ENCODE measurements around the gene IL25. TPM values are rescaled to one million over a fixed set of nuclear protein-coding genes. Genes with fewer than 3 reads are reported as not detected.

Gene IL25
- total and polyA plus RNA-seq, 2 of the 13 experiments (the other 11 are each of a cell fraction or from before 2014, with no cell fraction given), result not detected

- TF ChIP-seq ZNF343 (CRISPR knock-in tag; IDR thresholded peaks at IDR 0.05), result 0 out of 2 replicates have a peak, but pooled peaks have one; percentile 34
- no peak for TF ChIP-seq PAX8 (CRISPR knock-in tag; IDR thresholded peaks at IDR 0.05; ENCODE audit: borderline replicate concordance)
- peak; percentile 56; the same call in 1 of the 2 replicates for TF ChIP-seq MTA1 (CRISPR knock-in tag; IDR thresholded peaks at IDR 0.05; ENCODE audit: borderline replicate concordance)
- no peak for TF ChIP-seq ZNF10 (CRISPR knock-in tag; IDR thresholded peaks at IDR 0.05; ENCODE audit: borderline replicate concordance, low read depth)
Measured at GRCh38 chr14:23358553-23359166, 13.9 kb upstream of the IL25 start (continued).

GRCh38 chr14:23359167-23359626, 13.4 kb upstream of the IL25 start:
- in situ Hi-C loops (cut with HindIII; ENCODE audit: extremely low pct_ligation_motif_present, low pct_unique_long_range_greater_than_20kb), result no loop called here
- no peak overlapping the region for H3K27ac ChIP-seq (ENCODE audit: extremely low read length, insufficient read depth, low read length)
- intact Hi-C loops (cut with micrococcal nuclease; ENCODE audit: unreplicated experiment), result no loop called here
- H2AFZ ChIP-seq (ENCODE audit: low read length), result no peak overlapping the region
- H3K36me3 ChIP-seq (replicated peaks in 1 of 2; ENCODE audit: control insufficient read depth in 1 of 2, insufficient read depth in 2 of 2, low read length in 2 of 2), result no peaks in the 10 kb centered on the region
- H3K79me2 ChIP-seq (ENCODE audit: insufficient read depth, low read length), result no peaks in the 10 kb centered on the region
- WGBS (ENCODE audit: low lambda C conversion rate), result 18% methylated on average over 11 of the region's 11 CpGs
- FAIRE-seq (no peak), ATAC-seq (peak; percentile 37), DNase-seq (ENCODE audit: low spot score) (no peak)
- H3K9ac ChIP-seq (ENCODE audit: insufficient read depth, low read depth, low read length), result no peak overlapping the region
- H3K9me3 ChIP-seq (ENCODE audit: low read length), result no peaks in the 10 kb centered on the region
- peaks cover 30% of the 10 kb centered on the region for H3K4me1 ChIP-seq (ENCODE audit: insufficient read depth, low read length)
- no peak overlapping the region for H3K4me2 ChIP-seq (ENCODE audit: low read depth, low read length)
- no peak overlapping the region for H3K4me3 ChIP-seq (replicated peaks in 1 of 3; ENCODE audit: insufficient read depth in 1 of 3, low read depth in 2 of 3, low read length in 3 of 3)
- ChIA-PET POLR2A (no interaction called here), CTCF (ENCODE audit: low intra/inter-chr PET ratio, low total read pairs) (interaction anchor here (1.6 to 1.8 kb wide), 3 partner anchors 21 to 93 kb away, joined by 4 to 7 read pairs (median 5); no protein-coding TSS in a partner anchor)
- no peaks in the 10 kb centered on the region for H4K20me1 ChIP-seq (ENCODE audit: insufficient read depth, low read length)
- BruUV-seq (replicated peaks), result no TSS peak
- peaks cover 41 to 93% of the 10 kb centered on the region in 2 experiments for H3K27me3 ChIP-seq (ENCODE audit: control insufficient read depth in 1 of 2, insufficient read depth in 2 of 2, low read length in 2 of 2)
- TF ChIP-seq HES4 (CRISPR knock-in tag; IDR thresholded peaks at IDR 0.05; ENCODE audit: borderline replicate concordance) (0 out of 2 replicates have a peak, but pooled peaks have one; percentile 76), NR2F6 (IDR thresholded peaks at IDR 0.05) (0 out of 2 replicates have a peak, but pooled peaks have one; percentile 16), NR2F6 (CRISPR knock-in tag; IDR thresholded peaks at IDR 0.05) (no peak), MTA1 (CRISPR knock-in tag; IDR thresholded peaks at IDR 0.05; ENCODE audit: borderline replicate concordance) (peak; percentile 9; the same call in 1 of the 2 replicates), HIC2 (CRISPR knock-in tag; IDR thresholded peaks at IDR 0.05; ENCODE audit: low read depth) (peak; percentile 41; the same call in 1 of the 2 replicates), ZNF430 (CRISPR knock-in tag; IDR thresholded peaks at IDR 0.05) (0 out of 2 replicates have a peak, but pooled peaks have one; percentile 31), ZNF281 (CRISPR knock-in tag; IDR thresholded peaks at IDR 0.05; ENCODE audit: borderline replicate concordance) (peak; percentile 44; the same call in 1 of the 2 replicates), CENPT (CRISPR knock-in tag; IDR thresholded peaks at IDR 0.05; ENCODE audit: low read depth) (no peak), ATF7 (IDR thresholded peaks at IDR 0.05) (no peak), ATF7 (CRISPR knock-in tag; IDR thresholded peaks at IDR 0.05) (0 out of 2 replicates have a peak, but pooled peaks have one; percentile 15)

Measured in HepG2 (cell line).